ENCODE data around the gene RNFT2. TPM values are rescaled to one million over a fixed set of nuclear protein-coding genes. Genes with fewer than 3 reads are reported as not detected.

RNFT2 gene
- total and polyA plus RNA-seq, 2 donors from 2014 or later, result 4.3 to 6.8 TPM

DNA sequence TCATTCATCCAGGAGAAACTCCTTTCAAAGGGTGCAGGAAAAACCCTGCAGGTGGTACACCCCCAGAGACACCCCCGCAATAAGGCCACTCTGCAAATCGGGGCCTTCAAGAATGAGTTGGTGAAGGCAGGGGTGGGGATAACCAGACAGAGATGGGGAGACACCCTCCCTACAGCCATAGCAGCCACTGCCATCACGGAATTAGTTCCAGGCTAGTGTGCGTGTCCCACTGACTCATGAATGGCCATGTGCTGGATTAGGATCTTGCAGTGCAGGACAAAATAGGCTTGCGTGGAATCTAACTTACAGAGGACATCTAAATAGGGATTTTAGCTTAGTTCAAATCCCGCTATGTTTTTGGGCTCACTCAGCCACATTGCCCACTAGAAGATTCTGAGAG, 38.0 kb upstream of the RNFT2 start:
- no peak for DNase-seq
- FAIRE-seq, result no peak
- no peaks in the 10 kb centered on the region for H3K9me3 ChIP-seq (ENCODE audit: control insufficient read depth in 2 of 3, insufficient read depth in 1 of 3, low read length in 3 of 3)
- TF ChIP-seq, protein P1, sequence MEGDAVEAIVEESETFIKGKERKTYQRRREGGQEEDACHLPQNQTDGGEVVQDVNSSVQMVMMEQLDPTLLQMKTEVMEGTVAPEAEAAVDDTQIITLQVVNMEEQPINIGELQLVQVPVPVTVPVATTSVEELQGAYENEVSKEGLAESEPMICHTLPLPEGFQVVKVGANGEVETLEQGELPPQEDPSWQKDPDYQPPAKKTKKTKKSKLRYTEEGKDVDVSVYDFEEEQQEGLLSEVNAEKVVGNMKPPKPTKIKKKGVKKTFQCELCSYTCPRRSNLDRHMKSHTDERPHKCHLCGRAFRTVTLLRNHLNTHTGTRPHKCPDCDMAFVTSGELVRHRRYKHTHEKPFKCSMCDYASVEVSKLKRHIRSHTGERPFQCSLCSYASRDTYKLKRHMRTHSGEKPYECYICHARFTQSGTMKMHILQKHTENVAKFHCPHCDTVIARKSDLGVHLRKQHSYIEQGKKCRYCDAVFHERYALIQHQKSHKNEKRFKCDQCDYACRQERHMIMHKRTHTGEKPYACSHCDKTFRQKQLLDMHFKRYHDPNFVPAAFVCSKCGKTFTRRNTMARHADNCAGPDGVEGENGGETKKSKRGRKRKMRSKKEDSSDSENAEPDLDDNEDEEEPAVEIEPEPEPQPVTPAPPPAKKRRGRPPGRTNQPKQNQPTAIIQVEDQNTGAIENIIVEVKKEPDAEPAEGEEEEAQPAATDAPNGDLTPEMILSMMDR (IDR thresholded peaks at IDR 0.05; ENCODE audit: borderline replicate concordance, extremely low read depth, insufficient read depth), result no peak
- no peak overlapping the region for H3K9ac ChIP-seq (ENCODE audit: low read length in 3 of 3)
- H3K36me3 ChIP-seq (ENCODE audit: control insufficient read depth in 2 of 3, insufficient read depth in 3 of 3, low read length in 3 of 3), result no peaks in the 10 kb centered on the region
- intact Hi-C loops (cut with DNase I), result no loop called here
- H3K27me3 ChIP-seq (ENCODE audit: control insufficient read depth, insufficient read depth, low read length), result no peaks in the 10 kb centered on the region
- peaks cover 0 to 3% (median 0%) of the 10 kb centered on the region in 3 donors for H3K4me1 ChIP-seq (ENCODE audit: control insufficient read depth in 2 of 3, insufficient read depth in 2 of 3, low read depth in 1 of 3, low read length in 3 of 3)
- no peak overlapping the region for H3K4me3 ChIP-seq (ENCODE audit: low read length in 3 of 3)
- H3K27ac ChIP-seq (ENCODE audit: low read depth in 2 of 2, low read length in 2 of 2), result no peak overlapping the region

DNA sequence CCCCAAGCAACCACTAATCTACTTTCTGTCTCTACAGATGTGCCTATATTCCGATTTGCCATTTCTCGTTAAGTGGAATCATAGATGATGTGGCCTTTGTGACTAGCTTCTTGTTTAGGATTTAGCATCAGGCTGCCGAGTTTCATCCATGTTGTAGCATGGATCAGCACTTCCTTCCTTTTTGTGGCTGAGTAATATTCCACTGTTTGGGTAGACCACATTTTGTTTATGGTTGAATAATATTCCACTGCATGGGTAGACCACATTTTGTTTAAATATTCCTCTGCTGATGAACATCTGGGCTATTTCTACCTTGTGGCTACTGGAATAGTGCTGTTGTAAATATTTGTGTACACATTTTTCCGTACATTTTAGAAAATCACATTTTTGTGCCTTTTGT, 36.7 kb upstream of the RNFT2 start:
- H3K9ac ChIP-seq (ENCODE audit: low read length in 3 of 3), result no peak overlapping the region
- FAIRE-seq (no peak), DNase-seq (no peak)
- H3K27ac ChIP-seq (ENCODE audit: low read depth in 2 of 2, low read length in 2 of 2), result no peak overlapping the region
- peaks cover 0 to 3% (median 0%) of the 10 kb centered on the region in 3 donors for H3K4me1 ChIP-seq (ENCODE audit: control insufficient read depth in 2 of 3, insufficient read depth in 2 of 3, low read depth in 1 of 3, low read length in 3 of 3)
- TF ChIP-seq, protein P1 (IDR thresholded peaks at IDR 0.05; ENCODE audit: borderline replicate concordance, extremely low read depth, insufficient read depth), result no peak
- H3K9me3 ChIP-seq (ENCODE audit: control insufficient read depth in 2 of 3, insufficient read depth in 1 of 3, low read length in 3 of 3), result no peaks in the 10 kb centered on the region
- H3K36me3 ChIP-seq (ENCODE audit: control insufficient read depth in 2 of 3, insufficient read depth in 3 of 3, low read length in 3 of 3), result no peaks in the 10 kb centered on the region
- no peaks in the 10 kb centered on the region for H3K27me3 ChIP-seq (ENCODE audit: control insufficient read depth, insufficient read depth, low read length)
- intact Hi-C loops (cut with DNase I), result no loop called here
- H3K4me3 ChIP-seq (ENCODE audit: low read length in 3 of 3), result no peak overlapping the region

DNA sequence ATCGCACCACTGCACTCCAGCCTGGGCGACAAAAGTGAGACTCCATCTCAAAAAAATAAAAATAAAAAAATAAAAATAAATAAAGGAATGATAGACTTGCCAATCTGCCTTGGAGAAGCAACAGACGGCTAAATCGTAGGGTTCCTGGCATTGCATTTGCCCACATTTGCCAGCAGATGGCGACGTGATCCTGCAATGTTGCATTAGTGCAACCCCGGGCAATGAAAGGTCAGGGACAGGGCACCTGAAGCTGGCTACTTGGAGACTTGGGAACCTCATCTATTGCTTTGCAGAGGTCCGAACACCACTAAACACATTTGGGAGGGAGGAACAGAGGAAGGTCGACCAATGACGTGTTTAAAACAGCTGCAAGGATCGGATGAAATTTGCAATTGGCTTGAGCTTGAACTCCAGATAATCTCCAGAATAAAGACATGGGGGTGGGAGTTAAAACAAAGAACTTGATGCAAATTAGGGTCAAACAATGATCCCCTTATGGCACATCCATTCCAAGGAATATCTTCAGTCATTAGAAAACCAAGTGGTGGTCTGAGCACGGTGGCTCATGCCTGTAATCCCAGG, 34.8 kb upstream of the RNFT2 start:
- DNase-seq, result peak; percentile 67 to 83 (median 75)
- Histone ChIP-seq H3K36me3 (ENCODE audit: control insufficient read depth in 2 of 3, insufficient read depth in 3 of 3, low read length in 3 of 3) (no peaks in the 10 kb centered on the region), H3K9me3 (ENCODE audit: control insufficient read depth in 2 of 3, insufficient read depth in 1 of 3, low read length in 3 of 3) (no peaks in the 10 kb centered on the region), H3K27me3 (ENCODE audit: control insufficient read depth, insufficient read depth, low read length) (no peaks in the 10 kb centered on the region), H3K4me3 (ENCODE audit: low read length in 3 of 3) (no peak overlapping the region), H3K27ac (ENCODE audit: low read depth in 2 of 2, low read length in 2 of 2) (no peak overlapping the region), H3K4me1 (ENCODE audit: control insufficient read depth in 2 of 3, insufficient read depth in 2 of 3, low read depth in 1 of 3, low read length in 3 of 3) (peaks cover 0 to 3% (median 0%) of the 10 kb centered on the region in 3 donors), H3K9ac (ENCODE audit: low read length in 3 of 3) (no peak overlapping the region)
- intact Hi-C loops (cut with DNase I), result no loop called here
- TF ChIP-seq, protein P1 (IDR thresholded peaks at IDR 0.05; ENCODE audit: borderline replicate concordance, extremely low read depth, insufficient read depth), result peak; percentile 98
- FAIRE-seq, result peak; percentile 68

DNA sequence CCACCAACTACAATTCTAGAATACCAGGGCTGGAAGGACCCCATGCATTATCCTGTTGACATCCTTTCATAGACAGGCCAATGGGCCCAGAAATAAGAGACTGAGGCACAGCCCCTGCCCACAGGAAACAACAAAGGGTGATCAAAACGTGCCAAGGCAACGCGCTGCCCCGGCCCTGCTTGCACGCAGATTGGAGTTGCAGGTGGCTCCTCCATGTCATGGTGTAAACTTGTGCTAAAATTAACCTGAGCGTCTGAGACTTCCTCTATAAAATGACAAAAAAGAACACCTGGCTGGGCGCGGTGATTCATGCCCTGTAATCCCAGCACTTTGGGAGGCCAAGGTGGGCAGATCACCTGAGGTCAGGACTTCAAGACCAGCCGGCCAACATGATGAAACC, 30.4 kb upstream of the RNFT2 start:
- H3K27me3 ChIP-seq (ENCODE audit: control insufficient read depth, insufficient read depth, low read length), result peaks cover 9% of the 10 kb centered on the region
- peaks cover 0 to 16% (median 9%) of the 10 kb centered on the region in 3 donors for H3K4me1 ChIP-seq (ENCODE audit: control insufficient read depth in 2 of 3, insufficient read depth in 2 of 3, low read depth in 1 of 3, low read length in 3 of 3)
- H3K27ac ChIP-seq (ENCODE audit: low read depth in 2 of 2, low read length in 2 of 2), result no peak overlapping the region
- H3K9me3 ChIP-seq (ENCODE audit: control insufficient read depth in 2 of 3, insufficient read depth in 1 of 3, low read length in 3 of 3), result no peaks in the 10 kb centered on the region
- no peak overlapping the region for H3K9ac ChIP-seq (ENCODE audit: low read length in 3 of 3)
- intact Hi-C loops (cut with DNase I), result no loop called here
- H3K4me3 ChIP-seq (ENCODE audit: low read length in 3 of 3), result no peak overlapping the region
- TF ChIP-seq, protein P1 (IDR thresholded peaks at IDR 0.05; ENCODE audit: borderline replicate concordance, extremely low read depth, insufficient read depth), result no peak
- peaks cover 0 to 3% (median 0%) of the 10 kb centered on the region in 3 donors for H3K36me3 ChIP-seq (ENCODE audit: control insufficient read depth in 2 of 3, insufficient read depth in 3 of 3, low read length in 3 of 3)
- DNase-seq (no peak), FAIRE-seq (no peak)

Data from kidney (tissue), 14 donors.